GM18867 (cell line): ENCODE measurements around the gene DDX23.
"Not testable (repeated sequence)": the region's sequence is repeated elsewhere in the genome, so short reads cannot be mapped to it uniquely, and the experiment has no call there.

Experiments used
- ATAC-seq: cut with Tn5 transposase; IDR thresholded peaks from one replicate; pipeline ENCODE4 v1.9.1; 2021; ENCODE audit warnings: mild to moderate bottlenecking, moderate library complexity; ENCODE audit not compliant: unreplicated experiment

Gene DDX23

DNA sequence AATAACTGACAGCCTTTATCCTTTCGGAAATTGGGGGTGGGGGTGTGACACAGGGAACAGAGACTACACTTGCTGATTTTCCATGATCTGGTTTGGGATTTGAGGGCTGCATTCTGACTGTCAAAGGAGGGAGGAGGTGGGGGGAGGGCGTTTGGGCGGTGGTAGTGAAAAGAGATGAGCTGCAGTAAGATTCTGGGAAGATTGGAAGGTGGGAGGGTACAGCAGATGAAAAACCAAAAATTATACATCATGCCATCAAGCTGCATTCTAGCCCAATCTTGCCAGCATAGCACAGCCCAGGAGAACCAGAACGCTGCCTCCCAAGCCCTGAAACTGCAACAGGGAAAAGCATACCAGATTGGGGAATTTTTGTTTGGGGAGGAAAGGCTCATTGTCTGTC, 11.3 kb upstream of the DDX23 start:
- no peak for ATAC-seq

DNA sequence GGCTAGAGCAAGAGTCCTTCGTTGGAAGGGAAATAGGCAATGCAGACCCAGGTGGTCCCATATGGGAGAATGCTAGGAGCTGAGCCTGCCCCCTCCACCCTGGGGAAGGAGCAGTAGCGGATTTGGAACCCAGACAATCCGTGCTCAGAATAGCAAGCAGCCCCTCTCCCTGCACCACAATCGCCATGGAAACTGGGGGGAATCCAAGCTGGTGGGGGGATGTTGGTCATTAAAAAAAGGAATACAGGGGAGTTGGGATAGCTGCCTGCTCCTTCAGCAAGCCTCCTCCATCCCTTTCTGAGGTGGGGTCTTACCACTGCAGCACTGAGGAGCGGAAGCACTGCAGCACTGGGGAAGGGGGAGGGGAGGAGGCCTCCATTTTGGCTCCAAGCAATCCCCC, 10.8 kb upstream of the DDX23 start:
- no peak for ATAC-seq

DNA sequence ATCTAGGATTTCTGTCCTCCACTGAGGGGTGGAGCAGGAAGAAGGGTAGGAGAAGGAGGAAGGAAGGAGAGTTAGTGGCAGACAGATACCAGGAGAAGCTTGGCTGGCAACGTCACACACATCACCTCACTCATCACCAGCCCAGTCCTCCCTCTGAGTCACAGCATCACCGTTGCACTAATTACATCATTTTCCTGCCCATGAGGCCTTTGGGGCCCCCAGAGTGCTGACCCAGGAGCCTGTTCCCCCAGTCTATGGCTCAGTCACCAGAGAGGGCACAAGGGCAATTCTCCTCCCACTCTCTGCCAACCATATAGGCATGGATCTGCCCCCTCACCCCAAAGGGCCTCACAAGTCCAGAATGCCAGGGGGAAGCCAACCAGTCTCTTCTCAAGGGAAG, 9.1 kb upstream of the DDX23 start:
- ATAC-seq = no peak

DNA sequence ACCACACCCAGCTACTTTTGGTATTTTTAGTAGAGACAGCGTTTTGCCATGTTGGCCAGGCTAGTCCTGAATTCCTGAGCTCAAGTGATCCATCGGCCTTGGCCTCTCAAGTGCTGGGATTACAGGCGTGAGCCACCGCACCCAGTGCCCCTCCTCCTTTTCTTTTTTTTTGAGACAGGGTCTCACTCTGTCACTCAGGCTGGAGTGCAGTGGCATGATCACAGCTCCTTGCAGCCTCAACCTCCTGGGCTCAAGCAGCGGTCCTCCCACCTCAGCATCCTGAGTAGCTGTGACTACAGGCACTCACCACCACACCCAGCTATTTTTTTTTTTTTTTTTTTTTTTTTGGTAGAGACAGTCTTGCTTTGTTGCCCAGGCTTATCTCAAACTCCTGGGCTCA, 8.3 kb upstream of the DDX23 start:
- ATAC-seq = not testable (repeated sequence)

DNA sequence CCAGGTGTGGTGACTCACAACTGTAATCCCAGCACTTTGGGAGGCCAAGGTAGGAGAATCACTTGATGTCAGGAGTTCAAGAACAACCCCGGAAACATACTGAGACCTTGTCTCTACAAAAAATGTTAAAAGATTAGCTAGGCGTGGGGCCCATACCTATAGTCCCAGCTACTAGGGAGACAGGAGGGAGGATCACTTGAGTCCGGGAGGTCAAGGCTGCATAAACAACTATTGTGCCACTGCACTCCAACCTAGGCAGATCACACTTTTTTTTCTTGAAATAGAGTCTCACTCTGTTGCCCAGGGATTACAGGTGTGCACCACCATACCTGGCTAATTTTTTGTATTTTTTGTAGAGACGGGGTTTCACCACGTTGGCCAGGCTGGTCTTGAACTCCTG, 7.6 kb upstream of the DDX23 start:
- no peak for ATAC-seq

DNA sequence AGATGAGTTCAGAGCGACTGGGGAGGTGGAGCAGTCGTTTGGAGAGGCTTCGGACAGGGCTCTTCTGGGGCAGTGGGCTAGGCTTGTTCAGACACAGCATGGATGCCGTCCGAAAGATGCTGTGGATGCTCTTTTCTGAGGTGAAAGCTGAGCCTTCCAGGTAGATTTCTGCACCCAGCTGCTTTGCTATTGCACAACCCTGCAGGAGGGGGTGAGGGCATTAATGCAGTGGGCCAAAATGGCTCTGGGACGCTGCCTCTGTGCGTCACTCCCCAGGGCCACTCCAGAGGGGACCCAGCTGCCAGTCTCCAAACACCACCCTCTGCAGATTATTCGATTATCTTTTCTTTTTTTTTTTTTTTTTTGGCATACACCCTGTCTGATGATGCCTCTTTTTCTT, 6.1 kb upstream of the DDX23 start:
- no peak for ATAC-seq

DNA sequence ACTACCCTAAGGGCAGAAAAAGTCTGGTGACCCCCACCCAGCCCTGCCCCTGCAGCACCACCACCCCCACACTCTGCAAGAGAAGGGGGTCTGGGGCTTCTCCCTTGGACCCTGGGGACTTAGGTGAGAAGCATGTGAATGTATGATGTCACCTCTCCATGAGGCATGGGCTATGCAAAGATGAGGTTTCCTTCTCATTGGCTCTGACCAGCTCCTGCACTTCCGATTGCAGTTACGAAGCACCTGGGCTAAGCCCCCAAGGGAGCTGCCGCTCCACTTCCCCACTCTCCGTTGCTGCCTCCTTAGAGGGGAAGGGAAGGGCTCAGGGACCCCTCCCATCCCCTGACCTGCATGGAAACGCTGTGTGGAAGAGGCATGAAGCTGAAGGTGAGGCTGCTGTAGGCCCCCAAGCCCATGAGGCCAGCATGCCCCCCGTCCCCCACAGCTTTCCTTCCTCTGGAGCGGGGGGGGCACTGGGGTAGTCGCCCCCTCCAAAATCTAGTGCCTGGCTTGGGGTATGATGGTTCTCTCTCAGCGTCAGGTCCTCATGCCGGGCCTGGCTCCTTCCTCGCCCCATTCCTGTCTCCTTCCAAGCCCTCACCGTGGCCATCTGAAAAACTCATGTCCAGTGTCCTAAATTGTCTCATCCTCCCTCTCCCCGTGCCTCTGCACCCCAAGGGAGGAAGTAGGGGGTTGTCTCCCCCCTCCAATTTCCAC, 5.5 kb upstream of the DDX23 start:
- ATAC-seq = no peak

DNA sequence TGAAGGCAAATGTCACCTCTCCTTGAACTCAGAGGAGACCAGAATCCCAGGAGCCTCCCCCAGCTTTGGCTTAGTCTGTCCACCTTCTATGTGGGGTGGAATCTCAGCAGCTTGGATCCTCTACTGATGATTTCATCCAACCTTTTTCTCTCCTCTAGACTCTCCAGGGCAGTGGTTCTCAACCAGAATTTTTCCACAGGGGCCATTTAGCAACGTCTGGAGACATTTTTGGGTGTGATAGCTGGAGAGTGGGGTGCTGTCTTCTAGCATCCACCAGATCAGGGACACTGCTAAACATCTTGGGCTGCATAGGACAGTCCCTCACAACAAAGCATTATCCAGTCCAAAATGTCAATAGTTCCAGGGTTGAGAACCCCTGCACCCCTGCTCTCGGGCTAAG, 4.4 kb upstream of the DDX23 start:
- no peak for ATAC-seq

DNA sequence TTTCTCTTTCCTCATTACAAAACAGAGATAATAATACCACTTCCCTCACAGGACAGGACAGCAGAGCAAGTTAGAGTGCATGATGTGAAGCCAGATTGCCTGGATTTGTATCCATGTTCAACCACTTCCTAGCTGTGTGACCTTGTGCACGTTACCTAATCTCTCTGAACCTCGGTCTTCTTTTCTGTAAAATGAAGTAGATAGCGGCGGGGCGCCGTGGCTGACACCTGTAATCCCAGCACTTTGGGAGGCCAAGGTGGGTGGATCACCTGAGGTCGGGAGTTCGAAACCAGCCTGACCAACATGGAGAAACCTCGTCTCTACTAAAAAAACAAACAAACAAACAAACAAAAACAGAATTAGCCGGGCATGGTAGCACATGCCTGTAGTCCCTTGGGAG, 3.0 kb upstream of the DDX23 start:
- not testable (repeated sequence) for ATAC-seq

DNA sequence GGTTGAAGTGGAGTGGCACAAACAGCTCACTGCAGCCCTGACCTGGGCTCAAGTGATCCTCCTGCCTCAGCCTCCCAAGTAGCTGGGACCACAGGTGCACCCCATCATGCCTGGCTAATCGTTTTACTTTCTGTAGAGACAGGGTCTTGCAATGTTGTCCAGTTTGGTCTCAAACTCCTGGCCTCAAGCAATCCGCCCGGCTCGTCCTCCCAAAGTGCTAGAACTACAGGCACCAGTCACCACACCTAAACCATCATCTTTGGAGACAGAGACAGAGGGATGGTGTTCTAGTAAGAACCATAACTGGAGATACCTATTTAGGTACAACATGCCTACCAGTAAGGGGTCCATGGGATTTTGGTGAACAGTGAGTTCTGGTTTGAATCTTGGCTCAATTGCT, 2.5 kb upstream of the DDX23 start:
- ATAC-seq = no peak

DNA sequence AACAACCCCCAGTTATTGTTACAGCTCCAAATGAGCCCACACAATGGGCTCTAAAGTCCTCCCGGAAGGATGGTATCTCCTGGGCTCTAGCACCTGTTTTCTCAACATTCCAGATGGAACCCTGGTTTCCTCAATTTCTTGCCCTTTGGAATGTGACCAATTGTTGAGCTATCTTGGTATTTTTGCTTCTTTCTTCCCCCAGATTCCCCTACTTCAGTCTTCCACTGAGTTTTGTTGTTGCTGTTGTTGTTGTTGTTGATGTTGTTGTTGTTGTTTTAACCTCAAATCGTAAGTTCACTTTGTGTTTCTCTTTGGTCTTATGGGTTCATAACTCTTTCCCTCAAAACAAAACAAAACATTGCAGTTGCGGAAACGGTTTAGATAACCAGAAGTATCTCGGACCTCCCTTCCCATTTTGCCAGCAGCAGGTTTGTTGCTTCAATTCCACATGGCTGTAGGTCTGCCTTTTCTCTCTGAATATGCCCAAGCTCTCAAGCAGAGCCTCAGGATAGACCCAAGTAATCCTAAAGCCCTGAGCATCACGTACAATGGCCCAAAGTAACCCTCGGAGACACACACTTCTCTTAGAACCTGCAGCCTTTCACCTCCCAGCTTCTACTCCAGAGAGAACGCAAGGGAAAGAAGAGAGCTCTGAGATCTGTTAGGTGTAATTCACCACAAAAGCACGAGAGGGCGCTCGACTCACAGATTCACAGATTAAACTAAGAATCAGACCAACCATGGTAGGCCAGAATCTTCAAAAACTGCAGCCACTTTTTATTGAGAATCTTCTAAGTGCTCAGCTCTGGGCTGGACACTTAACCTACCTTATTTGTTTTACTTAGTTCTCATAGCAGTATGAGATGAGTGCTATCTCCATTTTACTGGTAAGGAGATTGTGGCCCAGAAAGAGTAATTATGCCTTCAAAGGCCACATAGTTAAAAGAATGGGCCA, 1.0 kb upstream of the DDX23 start:
- ATAC-seq = peak; percentile 42

DNA sequence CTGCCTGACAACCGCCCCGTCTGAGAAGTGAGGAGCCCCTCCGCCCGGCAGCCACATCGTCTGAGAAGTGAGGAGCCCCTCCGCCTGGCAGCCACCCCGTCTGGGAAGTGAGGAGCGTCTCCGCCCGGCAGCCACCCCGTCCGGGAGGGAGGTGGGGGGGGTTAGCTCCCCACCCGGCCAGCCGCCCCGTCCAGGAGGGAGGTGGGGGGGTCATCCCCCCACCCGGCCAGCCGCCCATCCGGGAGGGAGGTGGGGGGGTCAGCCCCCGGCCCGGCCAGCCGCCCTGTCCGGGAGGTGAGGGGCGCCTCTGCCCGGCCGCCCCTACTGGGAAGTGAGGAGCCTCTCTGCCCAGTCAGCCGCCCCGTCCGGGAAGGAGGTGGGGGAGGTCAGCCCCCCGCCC, 9.9 kb downstream of the DDX23 start:
- ATAC-seq = not testable (repeated sequence)

DNA sequence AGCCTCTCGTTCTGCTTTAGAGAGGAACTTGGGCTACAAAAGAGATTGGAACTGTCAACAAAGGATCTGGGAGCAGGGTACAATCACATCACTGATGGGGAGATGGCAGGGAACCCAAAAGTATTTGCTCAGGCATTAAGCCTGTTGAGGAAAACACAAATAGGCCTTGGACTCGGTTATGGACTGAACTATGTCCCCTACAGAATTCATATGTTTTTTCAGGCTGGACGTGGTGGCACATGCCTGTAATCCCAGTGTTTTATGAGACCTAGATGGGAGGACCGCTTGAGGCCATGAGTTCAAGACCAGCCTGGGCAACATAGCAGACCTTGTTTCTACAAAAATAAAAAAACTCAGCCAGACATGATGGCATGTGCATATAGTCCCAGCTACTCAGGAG, 13.9 kb downstream of the DDX23 start:
- ATAC-seq = no peak

DNA sequence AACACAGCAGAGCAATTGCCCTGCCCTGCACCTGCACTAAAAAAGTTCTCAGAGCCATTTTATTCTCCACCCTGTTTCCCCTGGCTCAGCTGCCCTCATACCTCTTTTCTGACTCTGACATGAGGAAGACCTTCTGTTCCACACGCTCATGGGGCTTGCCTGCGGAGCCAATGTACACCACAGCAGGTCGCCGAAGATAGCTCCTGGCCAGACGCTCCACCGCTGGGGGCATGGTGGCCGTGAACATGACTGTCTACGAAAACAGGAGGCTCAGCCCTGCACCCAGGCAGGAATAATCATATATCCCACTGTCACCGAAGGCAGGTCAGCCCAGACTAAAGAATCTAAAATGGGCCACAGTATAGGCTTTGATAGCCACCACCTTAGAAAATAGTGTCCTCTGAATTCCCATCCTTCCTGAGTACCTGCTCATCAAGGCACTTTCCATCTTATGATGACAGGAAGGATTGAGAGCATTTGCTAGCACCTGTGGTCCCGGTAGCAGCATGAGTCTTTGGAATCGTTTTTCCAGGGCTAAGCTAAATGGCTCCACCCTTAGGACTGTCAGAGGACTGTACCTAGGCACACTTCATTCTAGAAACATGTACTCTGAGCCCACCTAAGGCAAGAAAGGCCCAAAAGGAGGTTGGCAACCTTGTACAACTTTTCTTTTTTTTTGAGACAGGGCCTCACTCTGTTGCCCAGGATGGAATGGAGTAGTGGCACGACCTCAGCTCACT, 19.5 kb downstream of the DDX23 start:
- no peak for ATAC-seq

DNA sequence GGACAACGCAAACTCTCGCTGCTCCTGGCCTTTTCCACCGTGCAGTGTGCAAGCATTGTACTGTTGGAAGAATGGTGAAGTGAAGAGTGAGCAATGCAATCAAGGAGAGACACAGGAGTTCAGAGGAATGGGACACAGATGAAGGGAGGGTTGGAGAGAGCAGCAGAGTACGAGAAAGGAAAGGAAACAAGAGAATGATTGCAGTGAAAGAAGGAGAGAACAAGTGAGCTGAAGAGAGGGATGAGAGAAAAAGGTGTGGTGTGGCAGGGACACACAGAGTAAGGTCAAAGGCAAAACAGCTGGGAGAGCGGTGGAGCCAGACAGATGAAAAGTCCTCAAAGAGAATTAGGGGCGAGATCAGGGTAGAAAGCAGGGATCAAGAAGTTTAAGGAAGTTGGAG, 20.7 kb downstream of the DDX23 start:
- ATAC-seq = no peak

DNA sequence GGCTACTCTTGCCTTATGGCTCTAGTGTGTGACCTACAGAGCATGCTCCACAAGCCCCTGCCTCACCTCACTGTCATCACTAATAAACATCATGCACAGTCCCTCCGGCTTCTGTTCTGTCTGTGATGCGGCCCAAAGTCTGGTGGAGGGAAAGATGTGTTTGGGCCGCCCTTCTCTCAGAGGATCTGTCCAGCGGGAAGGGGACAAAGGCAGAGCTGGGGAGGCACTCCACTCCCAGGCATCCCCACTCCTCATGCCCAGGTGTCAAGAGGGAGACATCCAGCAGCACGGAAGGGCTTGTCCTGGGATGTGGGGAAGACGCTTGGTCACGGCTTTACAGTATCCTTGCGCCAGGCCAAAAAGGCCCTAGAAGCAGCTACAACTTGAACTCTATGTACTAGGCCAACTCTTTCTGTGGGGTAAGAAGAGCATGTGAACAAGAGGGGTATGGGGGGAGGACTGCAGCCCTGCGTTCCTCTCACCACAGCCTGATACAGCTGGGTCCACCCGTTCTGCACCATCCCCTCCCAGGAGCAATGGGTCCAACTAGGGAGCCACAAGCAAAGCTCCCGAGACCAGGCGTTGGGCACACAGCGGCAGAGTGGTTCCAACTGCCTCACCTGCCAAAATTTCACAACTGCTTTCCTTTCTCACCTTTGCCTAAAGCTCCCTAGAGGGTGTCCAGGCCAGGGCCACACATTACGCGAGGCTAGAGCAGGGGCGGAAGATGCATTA, 23.0 kb downstream of the DDX23 start:
- no peak for ATAC-seq

DNA sequence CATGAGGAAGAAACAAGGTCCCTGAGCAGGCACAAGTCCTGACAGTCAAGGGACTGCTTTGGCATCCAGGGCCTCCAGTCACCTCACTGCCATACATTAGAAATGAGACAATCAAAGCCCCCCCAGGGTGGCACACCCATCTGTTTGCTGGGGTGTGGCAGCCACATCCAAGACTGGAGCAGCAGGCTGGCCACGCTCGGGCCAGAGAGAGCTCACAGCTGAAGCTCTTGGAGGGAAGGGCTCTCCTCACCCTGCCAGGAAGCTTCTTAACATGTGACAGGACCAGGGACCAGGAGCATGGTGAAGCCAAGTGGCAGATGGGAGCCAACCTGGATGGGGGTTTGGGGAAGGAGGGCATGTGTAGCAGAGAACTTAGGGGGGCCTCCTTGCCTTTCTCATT, 23.7 kb downstream of the DDX23 start:
- no peak for ATAC-seq

DNA sequence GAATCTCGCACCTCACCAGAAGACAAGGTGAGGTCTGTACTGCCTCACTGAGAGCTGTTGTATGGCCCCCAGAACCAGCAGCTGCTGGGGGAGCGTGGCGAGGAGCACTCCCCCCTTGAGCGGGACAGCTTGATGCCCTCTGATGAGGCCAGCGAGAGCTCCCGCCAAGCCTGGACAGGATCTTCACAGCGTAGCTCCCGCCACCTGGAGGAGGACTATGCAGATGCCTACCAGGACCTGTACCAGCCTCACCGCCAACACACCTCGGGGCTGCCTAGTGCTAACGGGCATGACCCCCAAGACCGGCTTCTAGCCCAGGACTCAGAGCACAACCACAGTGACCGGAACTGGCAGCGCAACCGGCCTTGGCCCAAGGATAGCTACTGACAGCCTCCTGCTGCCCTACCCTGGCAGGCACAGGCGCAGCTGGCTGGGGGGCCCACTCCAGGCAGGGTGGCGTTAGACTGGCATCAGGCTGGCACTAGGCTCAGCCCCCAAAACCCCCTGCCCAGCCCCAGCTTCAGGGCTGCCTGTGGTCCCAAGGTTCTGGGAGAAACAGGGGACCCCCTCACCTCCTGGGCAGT, 24.4 kb downstream of the DDX23 start:
- no peak for ATAC-seq

DNA sequence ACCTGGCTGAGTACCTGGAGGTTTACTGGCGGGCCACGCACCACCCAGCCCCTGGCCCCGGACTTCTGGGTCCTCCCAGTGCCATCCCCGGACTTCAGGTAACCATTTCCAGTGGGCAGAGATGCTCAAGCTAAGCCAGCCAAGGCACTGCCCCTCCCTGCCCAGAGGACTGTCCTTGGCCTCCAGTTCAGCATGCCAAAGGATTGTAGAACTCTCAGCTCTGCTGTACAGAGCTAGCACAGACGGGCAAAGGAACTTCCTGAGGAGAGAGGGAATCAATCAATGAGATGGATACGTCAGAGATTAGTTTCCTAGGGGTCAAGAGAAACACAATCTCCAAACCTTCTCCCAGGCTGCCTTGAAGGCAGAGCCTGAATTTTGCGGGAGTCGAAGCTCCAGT, 24.9 kb downstream of the DDX23 start:
- ATAC-seq = no peak

DNA sequence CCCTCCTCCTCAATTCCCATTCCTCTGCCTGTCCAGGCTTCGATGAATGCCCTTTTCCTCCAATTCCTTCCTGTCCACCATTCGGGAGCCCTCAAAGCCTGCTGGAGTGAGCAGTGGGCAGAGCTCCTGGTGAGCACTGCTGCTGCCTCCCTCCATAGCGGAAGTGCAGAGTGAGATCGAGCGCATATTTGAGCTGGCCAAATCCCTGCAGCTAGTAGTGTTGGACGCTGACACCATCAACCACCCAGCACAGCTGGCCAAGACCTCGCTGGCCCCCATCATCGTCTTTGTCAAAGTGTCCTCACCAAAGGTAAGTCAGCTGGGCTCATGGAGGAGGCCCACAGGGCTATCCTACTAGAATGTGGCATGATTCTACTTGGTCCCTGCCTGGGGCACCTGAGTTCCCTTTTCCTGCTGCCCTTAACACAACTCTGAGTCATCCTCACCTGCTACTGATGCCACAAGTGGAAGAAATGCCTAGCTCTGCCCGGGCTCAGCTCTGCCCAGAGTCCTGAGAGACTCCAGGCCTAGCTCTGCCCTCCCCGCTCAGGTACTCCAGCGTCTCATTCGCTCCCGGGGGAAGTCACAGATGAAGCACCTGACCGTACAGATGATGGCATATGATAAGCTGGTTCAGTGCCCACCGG, 25.6 kb downstream of the DDX23 start:
- ATAC-seq = no peak
